ENCODE results near the gene ZNF821.
"Not testable (repeated sequence)": the region's sequence is repeated elsewhere in the genome, so short reads cannot be mapped to it uniquely, and the experiment has no call there.

Gene ZNF821

DNA sequence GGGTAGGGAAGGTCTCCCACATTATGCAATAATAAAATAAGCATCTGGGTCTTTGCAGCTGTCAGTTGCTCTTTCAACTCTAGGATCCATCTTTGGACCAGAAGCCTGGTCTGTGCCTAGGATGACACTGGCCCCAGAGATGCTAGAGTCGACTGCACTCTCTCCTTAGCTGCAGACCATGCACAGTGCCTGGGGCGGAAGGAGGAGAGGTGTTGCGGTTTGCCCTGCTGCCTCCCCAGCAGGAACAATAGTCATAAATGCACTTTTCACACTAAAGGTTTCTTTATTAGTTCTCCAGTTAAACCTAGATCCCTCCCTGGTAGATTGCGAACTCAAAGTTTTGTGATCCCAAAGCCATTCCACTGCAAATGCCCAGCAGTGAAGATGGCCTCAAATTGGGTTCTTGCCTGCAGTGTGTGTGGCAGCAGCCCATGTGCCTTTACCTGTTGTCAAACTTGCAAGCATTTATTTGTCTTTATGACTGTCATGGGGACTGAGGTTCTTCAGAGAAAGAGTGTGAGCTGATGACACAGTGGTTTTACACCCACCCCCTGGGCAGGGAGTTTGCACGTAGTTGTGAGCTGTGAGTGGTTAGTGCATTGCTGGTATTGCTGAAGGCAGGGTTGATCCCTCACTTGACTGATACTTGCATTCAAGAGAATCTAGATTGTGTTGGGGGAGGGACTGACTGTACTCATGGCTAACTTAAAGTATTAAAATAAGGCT lies 27.9 kb downstream of the ZNF821 start:
- DNase-seq = peak in 1 of 2 donors; percentile 51

GRCh38 chr16:71854369-71854948 lies 29.5 kb downstream of the ZNF821 start:
- no peak for DNase-seq

DNA sequence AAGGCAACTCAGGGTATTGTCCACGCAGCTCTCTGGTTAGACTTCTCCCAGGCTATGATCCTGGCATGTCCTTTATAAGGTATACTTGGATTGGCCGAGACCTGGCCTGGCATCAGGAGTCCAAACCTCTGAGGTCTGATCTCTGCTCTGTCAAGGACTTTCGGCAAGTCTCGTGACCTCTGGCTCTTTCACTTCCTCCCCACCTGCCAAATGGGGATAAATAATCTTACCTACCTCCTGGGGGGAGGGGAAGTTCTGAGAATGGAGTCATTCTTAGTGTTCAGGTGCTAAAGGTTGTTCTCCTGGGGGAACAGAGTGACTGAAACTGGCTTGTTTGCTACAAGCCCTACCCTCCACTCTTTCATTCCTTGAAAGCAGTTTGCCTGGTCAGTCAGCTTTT lies 30.6 kb downstream of the ZNF821 start:
- DNase-seq = peak in 1 of 2 donors; percentile 29

DNA sequence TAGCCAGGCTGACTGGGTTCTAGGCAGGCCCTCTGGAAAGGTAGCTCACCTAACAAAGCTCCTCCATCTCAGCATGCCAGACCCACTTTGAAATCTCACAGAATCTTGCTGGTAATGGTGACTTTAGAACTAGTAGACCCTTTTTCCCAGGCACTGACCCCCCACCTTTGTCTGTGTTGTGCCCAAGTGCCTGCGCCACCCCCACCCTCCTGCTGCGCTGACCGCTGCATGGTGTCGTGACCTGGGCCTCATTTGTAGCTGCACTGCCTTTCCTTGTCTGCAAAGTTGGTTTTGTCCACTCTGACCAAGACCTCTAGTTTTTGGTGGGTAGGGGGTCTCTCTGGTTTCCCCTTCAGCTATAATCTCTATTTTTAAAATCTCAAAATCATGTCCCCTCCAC lies 31.4 kb downstream of the ZNF821 start:
- DNase-seq = no peak

- DNase-seq = no peak
These were observed 31.8 kb downstream of the ZNF821 start for GRCh38 chr16:71852158-71852557.

GRCh38 chr16:71851746-71852145 lies 32.2 kb downstream of the ZNF821 start:
- no peak for DNase-seq

- DNase-seq = no peak
These were observed 35.4 kb downstream of the ZNF821 start for GRCh38 chr16:71848622-71849021.

DNA sequence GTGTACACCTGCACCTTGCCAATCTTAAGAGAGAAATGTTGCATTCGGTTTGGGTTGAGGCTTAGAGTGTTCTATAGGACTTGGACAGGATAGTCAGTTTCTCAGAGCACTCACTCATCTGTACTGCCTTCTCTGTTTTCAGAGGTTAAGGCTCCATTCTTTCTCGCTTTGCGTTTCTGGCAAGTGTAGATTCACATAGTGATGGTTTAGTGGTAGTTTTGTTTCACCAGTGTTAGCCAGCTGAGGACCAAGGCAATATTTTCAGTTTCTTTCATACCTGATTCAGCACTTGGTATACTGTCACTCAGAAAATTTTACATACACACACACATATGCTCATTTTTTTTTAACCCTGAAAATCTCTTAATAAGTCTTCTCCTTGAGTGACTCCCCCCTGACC lies 36.9 kb downstream of the ZNF821 start:
- no peak for DNase-seq

- peak in 1 of 2 donors; percentile 26 for DNase-seq
These were observed 37.6 kb downstream of the ZNF821 start for GRCh38 chr16:71846431-71846830.

- peak; percentile 93 to 96 for DNase-seq
These were observed 38.1 kb downstream of the ZNF821 start, which contains the start of gene ATXN1L for GRCh38 chr16:71845639-71846430. ATXN1L (plus strand) TSS chr16:71845976; CDS start chr16:71849741, 3,765 bp downstream.

DNA sequence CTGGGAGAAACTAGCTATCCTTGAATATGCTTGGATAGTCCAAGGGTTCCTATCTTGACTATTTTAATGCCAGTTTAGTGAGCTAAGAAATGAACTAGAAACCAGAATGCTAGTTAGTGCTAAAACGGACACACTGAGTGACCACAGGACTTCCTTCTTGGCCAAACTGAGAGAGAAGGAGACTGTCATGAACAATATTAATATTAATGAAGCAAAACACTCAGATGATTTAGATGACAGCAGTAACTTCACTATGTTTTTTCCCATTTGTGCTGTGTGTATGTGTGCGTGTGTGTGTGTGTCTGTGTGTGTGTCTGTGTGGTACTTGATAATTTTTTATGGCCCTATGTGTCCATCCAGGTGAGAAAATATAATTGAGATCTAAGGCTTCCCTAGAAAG lies 40.4 kb downstream of the ZNF821 start:
- DNase-seq = no peak

DNA sequence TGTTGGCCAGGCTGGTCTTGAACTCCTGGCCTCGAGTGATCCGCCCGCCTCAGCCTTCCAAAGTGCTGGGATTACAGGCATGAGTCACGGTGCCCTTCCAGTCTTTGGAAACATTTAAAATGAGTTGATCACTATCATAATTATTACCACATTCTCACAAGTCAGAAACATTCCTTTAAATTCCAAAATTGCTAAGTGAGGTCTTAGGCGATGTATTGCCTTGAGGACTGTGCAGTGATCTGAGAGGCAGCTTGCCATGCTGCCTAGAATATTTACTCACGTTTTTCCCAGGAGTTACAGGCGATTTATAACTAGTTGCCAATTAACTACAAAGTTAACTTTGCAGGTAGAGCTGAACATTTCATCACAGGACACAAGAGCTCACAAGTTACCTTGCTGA lies 43.9 kb downstream of the ZNF821 start:
- no peak for DNase-seq

GRCh38 chr16:71837150-71837549 lies 46.8 kb downstream of the ZNF821 start:
- no peak for DNase-seq

DNA sequence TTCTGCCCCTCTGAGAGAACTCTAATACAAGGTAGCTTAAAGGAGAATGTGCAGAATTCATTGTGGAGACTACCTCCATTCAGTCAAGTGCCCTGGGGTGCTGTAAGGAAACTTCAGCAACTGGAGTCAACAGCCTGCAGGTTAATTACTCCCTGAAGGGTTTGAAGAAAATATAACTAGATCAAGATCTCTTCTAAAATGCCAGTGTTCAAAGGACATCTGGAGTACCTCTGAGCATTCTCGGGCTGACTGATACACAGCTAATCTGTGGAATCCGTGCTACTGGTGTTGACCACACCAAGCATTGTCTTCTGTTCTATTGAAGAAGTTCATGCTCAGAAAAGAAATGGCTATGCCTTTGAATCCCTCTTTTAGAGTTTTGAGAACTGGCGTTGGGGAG lies 49.7 kb downstream of the ZNF821 start:
- no peak for DNase-seq

DNA sequence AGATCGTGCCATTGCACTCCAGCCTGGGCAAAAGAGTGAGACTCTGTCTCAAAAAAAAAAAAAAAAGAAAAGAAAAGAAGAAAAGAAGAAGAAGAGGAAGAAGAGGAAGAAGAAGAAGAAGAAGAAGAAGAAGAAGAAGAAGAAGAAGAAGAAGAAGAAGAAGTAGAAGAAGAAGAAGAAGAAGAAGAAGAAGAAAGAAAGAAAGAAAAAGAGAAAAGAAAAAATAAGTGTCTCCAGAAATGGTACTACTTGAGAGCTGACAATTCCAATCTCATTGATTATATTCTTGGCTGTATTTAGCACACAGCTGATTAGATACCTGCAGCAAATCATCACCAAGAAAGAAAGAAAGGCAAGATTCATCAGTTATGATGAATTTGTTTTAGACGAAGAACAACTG lies 51.9 kb downstream of the ZNF821 start:
- DNase-seq = not testable (repeated sequence)

DNA sequence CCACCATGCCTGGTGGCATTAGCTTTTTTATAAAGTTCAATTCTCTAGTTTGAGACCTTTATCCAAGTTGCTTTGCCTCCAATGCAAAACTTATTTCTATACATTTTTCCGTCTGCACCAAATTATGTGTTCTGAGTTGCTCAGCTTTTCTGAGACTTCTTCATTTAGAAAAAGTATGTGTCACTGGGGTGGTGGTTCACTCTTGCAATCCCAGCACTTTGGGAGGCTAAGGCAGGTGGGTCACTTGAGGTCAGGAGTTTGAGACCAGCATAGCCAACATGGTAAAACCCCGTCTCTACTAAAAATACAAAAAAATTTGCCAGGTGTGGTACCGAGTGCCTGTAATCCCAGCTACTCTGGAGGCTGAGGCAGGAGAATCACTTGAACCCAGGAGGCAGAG lies 52.3 kb downstream of the ZNF821 start:
- DNase-seq = not testable (repeated sequence)

GRCh38 chr16:71830359-71830758 lies 53.6 kb downstream of the ZNF821 start:
- no peak for DNase-seq

GRCh38 chr16:71826533-71827017 lies 57.4 kb downstream of the ZNF821 start:
- no peak for DNase-seq

DNA sequence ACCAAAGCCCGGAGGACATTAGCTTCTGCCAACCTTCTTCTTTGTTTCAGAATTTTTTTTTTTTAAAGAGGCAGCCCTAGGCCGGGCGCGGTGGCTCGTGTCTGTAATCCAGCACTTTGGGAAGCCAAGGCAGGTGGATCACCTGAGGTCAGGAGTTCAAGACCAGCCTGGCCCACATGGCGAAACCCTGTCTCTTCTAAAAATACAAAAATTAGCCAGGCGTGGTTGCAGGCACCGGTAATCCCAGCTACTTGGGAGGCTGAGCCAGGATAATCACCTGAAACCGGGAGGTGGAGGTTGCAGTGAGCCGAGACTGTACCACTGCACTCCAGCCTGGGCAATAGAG lies 66.9 kb downstream of the ZNF821 start:
- DNase-seq = not testable (repeated sequence)

DNA sequence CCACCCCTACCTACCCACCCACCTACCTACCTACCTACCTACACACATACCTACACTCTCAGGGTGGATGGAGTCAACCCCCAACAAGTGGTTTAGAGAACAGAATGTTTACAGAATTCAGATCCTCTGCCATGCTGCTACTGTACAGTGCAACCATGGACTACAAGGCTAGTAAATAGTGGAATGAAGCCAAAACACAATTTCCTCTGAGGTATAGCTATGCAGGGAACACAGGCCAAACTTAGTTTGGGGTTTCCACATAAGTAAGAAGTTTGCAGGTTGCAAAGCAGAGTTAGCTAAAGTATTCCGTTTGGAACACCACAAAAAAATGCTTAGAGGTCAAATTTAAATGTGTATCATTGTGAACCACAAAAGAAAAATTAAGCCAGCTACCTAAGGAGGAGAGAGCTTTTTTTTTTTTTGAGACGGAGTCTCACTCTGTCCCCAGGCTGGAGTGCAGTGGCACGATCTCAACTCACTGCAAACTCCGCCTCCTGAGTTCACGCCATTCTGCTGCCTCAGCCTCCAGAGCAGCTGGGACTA lies 72.7 kb downstream of the ZNF821 start:
- peak in 1 of 2 donors; percentile 35 for DNase-seq

- DNase-seq = peak in 1 of 2 donors; percentile 3
These were observed 73.8 kb downstream of the ZNF821 start for GRCh38 chr16:71810155-71810530.

All from CD4-positive, alpha-beta T cell treated with Interferon alpha-2 for 1 hour (primary cell).